Measurements from ENCODE around the gene MCTP1.

Gene MCTP1

GRCh38 chr5:94754824-94755223 is 530.1 kb downstream of the MCTP1 start:
- DNase-seq (no peak), ATAC-seq (no peak)

- no peak for ATAC-seq
- no peak for DNase-seq
Measured at GRCh38 chr5:94751460-94751859, 533.4 kb downstream of the MCTP1 start.

DNA sequence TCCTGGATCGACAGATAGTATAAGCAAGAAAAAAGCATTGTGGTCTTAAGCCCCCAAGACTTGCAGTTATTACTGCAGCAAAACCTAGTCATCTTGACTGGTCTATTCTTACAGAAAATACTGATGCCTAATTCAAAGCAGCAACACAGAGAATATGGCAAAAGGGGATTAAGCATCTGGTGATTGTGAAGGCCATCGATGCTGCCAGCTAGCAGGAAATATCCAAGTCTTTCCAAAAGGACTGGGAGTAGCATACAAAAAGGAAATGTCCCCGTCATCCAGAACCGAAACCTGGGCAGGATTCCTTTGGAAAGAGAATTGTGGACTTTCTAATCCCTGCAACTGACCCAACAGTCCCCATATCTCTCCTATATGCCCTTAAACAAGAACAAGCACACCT is 534.2 kb downstream of the MCTP1 start:
- ATAC-seq, result no peak
- no peak for DNase-seq

DNA sequence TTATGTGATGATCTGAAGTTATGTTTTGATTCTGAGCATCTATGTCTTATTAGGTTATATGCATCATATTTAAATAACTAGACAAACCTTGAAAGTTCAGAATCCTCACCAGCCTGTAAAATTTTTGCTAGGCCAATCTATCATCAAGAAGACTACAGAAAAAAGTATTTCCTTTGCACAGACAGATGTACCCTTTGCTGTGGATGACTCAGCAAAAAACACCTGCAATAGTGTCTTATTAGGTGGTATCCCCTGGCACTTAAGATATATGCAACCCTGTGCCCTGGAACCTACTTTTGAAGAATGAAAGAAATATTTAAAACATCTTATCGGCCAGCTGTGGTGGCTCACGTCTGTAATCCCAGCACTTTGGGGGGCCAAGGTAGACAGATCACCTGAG is 535.9 kb downstream of the MCTP1 start:
- DNase-seq (no peak), ATAC-seq (no peak)

GRCh38 chr5:94748212-94748611 is 536.7 kb downstream of the MCTP1 start:
- no peak for DNase-seq
- no peak for ATAC-seq

DNA sequence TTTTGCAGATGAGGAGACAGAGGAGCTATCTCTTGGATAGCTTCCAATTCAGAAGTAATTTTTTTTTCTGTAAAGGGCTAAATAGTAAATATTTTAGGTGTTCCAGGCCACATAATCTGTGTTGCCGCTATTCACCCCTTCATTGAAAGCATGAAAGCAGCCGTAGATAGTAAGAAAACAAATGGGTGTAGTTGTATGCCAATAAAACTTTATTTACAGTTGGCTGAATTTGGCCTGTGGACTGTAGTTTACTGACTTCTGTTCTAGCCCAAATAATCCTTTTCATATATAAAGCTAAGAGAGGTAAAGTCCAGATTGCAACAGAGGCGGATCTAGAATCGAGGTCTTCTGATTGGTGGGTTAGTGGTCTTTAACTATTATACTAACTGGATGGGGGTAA is 537.5 kb downstream of the MCTP1 start:
- DNase-seq (no peak), ATAC-seq (no peak)

- DNase-seq (no peak), ATAC-seq (no peak)
Measured at GRCh38 chr5:94746731-94747124, 538.2 kb downstream of the MCTP1 start.

DNA sequence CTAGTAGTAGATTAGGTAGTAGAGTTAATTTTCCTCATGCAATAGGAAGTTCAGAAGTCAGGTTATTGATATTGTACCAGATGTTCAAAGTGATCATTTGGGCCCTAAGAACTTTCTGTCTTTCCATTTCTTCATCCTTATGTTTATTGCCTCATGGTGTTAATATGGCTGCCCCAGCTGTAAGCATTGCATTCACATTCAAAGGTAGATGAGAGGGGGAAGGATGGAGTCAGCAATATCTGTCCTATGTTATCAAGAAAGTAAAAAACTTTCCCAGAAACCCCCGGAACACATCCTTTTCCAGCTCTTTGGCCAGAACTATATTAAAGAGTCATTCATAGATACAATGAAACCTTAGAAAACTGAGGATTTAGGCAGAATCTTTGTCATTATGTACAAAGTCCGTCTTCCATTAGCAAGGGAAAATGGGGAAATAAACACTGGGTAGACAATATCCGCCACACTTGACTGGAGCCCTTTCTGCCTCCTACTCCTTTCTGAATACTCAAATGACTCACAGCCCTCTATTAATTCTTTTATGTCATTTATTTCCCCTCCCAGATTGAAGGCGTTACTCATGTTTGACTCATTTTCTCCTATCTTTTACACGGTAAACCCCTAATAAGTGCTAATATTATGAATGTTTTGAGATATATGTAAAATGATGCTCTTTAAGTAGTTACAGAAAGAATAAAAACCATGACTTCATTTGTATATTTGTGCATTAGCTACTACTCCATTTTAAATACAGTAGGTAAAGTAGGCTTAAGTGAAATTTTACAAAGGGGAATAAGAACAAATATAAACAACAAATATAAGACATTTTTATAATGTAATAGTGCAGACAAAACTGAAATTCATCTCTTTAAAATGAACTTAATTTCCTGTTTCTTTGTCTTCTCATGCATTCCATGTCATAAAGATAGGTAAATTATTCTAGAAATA is 538.8 kb downstream of the MCTP1 start:
- no peak for DNase-seq
- no peak for ATAC-seq

- DNase-seq (no peak), ATAC-seq (no peak)
Measured at GRCh38 chr5:94744906-94745305, 540.0 kb downstream of the MCTP1 start.

GRCh38 chr5:94742852-94743251 is 542.0 kb downstream of the MCTP1 start:
- ATAC-seq (no peak), DNase-seq (no peak)

DNA sequence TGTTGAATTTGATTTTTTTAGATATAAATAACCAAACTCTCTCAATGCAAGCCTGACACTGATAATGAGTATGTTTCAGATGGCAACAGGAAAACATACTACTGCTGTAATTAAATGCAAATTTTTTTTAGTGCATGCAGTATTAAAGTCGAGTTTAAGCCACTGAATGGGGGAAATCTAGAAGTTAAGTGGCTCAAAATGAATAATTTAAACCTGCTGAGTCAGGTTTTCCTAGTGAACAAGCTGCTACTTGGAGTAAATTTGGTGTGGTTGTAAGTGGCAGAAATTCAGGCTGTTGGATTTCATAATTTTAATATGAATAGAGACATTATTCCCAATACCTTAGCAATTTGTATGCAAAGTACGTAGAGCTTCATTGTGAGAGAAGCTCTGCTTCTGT is 544.6 kb downstream of the MCTP1 start:
- no peak for ATAC-seq

GRCh38 chr5:94736498-94736897 is 548.4 kb downstream of the MCTP1 start:
- DNase-seq (no peak), ATAC-seq (no peak)

More for the DNA sequence above, 544.6 kb downstream of the MCTP1 start:
- DNase-seq, result no peak

DNA sequence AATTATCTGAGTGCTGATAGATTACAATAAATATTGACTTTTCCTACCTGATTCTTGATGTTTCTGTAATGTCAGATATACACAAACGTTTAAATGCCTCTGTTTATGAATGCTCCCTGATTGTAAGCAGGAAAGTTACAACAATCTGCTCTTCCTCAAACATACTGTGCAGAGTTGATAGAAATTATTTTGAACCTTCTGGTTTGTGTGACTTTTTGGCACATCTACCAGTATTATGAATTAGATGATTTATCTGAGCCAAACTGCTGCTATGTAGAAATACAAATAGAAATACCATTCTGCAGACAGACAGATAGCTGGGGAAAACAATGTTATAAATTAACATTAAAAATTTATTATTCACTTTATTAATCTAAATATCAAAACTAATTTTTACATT is 553.4 kb downstream of the MCTP1 start:
- DNase-seq (no peak), ATAC-seq (no peak)

DNA sequence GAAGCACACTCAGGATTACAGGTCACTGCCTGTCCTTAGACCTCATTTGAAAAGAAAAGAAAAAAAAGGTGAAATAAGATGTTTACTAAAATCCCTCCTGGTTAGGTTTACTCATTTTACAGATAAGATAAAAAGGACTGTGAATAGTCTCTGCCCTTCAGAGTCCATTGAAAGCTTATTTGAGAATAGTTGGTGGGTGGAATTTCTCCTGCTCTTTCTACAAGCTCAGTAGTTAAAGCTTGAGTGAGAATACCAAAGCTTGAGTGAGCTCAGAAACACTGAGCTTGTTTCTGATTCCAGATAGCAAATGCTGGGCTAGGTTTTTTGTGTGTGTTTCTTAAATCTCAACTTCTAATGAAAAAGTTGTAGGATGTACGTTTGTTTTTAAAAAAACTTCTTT is 559.8 kb downstream of the MCTP1 start:
- ATAC-seq (no peak), DNase-seq (no peak)

DNA sequence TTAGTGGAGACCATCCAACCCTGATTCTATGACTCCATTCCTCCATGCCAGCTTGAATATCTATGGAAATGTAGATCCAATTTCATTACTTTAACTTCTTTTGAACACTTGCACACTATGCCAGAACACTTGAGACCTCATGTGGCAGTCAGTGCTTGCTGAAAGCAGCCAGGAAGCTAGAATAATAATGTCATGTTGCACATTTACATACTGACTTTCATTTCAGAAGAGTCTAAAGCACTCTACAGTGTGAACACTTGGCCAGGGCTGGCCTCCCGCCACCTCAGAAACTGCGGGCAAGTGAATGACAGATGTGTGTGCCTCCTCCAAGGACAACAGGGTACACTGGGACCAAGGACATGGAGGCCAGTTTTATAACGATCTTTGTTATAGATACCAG is 569.1 kb downstream of the MCTP1 start:
- no peak for DNase-seq
- ATAC-seq, result no peak

- ATAC-seq (no peak), DNase-seq (no peak)
Measured at GRCh38 chr5:94711785-94712184, 573.1 kb downstream of the MCTP1 start.

DNA sequence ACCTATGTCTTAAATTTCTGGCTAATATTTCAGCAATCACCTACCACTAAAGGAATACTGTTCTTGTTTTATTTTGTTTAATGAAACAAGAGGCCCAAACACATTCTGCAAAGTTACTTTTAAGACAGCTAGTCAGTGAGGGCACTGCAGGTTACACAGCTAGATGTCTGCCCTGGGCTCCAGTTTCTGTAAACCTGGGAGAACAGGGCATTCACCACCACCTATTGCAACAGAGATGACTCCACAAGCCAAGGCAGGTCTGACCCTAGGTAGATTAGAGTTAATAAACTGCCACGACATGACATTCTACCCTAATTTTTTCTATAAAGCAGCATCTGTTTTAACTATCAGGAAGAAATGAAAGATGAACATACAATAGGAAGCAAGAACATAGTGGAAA is 575.6 kb downstream of the MCTP1 start:
- DNase-seq (no peak), ATAC-seq (no peak)

- no peak for ATAC-seq
- DNase-seq, result no peak
Measured at GRCh38 chr5:94707359-94707758, 577.5 kb downstream of the MCTP1 start.

- ATAC-seq (no peak), DNase-seq (no peak)
Measured at GRCh38 chr5:94705427-94705826, 579.5 kb downstream of the MCTP1 start.

- no peak for DNase-seq
- ATAC-seq, result no peak
Measured at GRCh38 chr5:94702729-94703128, 582.2 kb downstream of the MCTP1 start.

DNA sequence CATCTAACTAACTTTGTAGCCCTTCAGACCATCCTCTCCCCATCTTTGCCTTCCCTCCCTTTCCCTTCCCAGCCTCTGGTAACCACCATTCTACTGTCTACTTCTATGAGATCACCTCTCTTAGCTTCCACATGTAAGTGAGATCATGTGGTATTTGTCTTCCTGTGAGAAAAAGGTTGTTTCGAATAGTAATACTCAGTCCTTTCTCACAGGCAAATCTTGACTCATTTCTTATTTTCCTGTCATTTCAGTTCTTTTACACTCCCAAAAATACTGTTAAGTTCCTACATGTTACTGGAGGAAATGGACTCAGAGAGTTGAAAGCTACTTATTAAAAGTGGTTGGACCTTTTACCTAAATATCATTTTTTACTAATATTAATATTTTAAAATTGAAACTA is 584.3 kb downstream of the MCTP1 start:
- ATAC-seq (peak; percentile 79), DNase-seq (no peak)

DNA sequence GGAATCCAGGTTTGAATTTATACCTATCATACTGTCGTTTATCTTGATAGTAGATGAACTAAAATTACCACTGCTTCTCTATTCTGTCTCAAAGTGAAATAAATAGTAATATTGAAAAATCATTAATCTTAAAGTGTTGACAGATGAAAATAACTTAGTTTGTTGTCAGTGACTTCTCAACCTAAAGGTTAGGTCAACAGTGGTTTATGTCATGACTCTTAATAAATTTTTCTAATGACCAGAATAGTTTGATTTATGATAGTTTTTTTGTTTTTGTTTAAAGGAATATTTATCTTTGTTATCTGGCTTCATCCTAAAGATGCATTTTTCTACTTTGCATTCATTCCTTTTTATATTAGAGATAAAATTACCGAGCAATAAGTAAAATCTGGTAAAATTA is 585.3 kb downstream of the MCTP1 start:
- no peak for DNase-seq
- no peak for ATAC-seq

- no peak for ATAC-seq
Measured at GRCh38 chr5:94698197-94698596, 586.7 kb downstream of the MCTP1 start.

GRCh38 chr5:94694671-94695070 is 590.2 kb downstream of the MCTP1 start:
- DNase-seq (no peak), ATAC-seq (no peak)

More at GRCh38 chr5:94698197-94698596, 586.7 kb downstream of the MCTP1 start:
- DNase-seq, result no peak

Measured in stimulated activated naive CD8-positive, alpha-beta T cell treated with anti-CD3 and anti-CD28 coated beads, Interleukin-15, Interleukin-2, amounts not matched to agents 100 U/mL and 50 U/mL, for 24 hours (primary cell).